Measurements from ENCODE around the gene ZFYVE16.
"Not testable (repeated sequence)": the region's sequence is repeated elsewhere in the genome, so short reads cannot be mapped to it uniquely, and the experiment has no call there.

ZFYVE16 gene

GRCh38 chr5:80411589-80412219, 3.8 kb downstream of the ZFYVE16 start:
- DNase-seq: no peak

GRCh38 chr5:80414113-80414512, 6.2 kb downstream of the ZFYVE16 start:
- DNase-seq: no peak

- DNase-seq: no peak
These were observed 10.1 kb downstream of the ZFYVE16 start for GRCh38 chr5:80417973-80418372.

- not testable (repeated sequence) for DNase-seq
These were observed 16.5 kb downstream of the ZFYVE16 start for GRCh38 chr5:80424365-80424764.

- DNase-seq: no peak
These were observed 27.6 kb downstream of the ZFYVE16 start for GRCh38 chr5:80435476-80435875.

GRCh38 chr5:80437326-80437725, 29.5 kb downstream of the ZFYVE16 start:
- no peak for DNase-seq

- DNase-seq: no peak
These were observed 30.9 kb downstream of the ZFYVE16 start for GRCh38 chr5:80438739-80439138.

GRCh38 chr5:80439213-80439612, 31.3 kb downstream of the ZFYVE16 start:
- DNase-seq: no peak

- no peak for DNase-seq
These were observed 34.9 kb downstream of the ZFYVE16 start for GRCh38 chr5:80442742-80443141.

- no peak for DNase-seq
These were observed 45.5 kb downstream of the ZFYVE16 start for GRCh38 chr5:80453366-80453765.

- DNase-seq: no peak
These were observed 55.4 kb downstream of the ZFYVE16 start for GRCh38 chr5:80463269-80463668.

- no peak for DNase-seq
These were observed 59.0 kb downstream of the ZFYVE16 start for GRCh38 chr5:80466669-80467485.

- no peak for DNase-seq
These were observed 60.3 kb downstream of the ZFYVE16 start for GRCh38 chr5:80468131-80468530.

GRCh38 chr5:80470631-80471030, 62.8 kb downstream of the ZFYVE16 start:
- DNase-seq: not testable (repeated sequence)

- DNase-seq: no peak
These were observed 67.1 kb downstream of the ZFYVE16 start for GRCh38 chr5:80474929-80475328.

GRCh38 chr5:80479713-80480112, 71.8 kb downstream of the ZFYVE16 start:
- no peak for DNase-seq

GRCh38 chr5:80480354-80480753, 72.5 kb downstream of the ZFYVE16 start:
- DNase-seq: no peak

GRCh38 chr5:80481019-80481893, 73.4 kb downstream of the ZFYVE16 start:
- peak; percentile 21 to 22 for DNase-seq

GRCh38 chr5:80482578-80482977, 74.7 kb downstream of the ZFYVE16 start:
- DNase-seq: no peak

GRCh38 chr5:80483636-80484232, 75.9 kb downstream of the ZFYVE16 start:
- no peak for DNase-seq

GRCh38 chr5:80487444-80487828, 79.6 kb downstream of the ZFYVE16 start:
- no peak for DNase-seq

GRCh38 chr5:80487829-80488721, 80.2 kb downstream of the ZFYVE16 start, which contains the start of gene FAM151B:
Gene FAM151B, plus strand, starts transcription at chr5:80488100. Its CDS starts 24 bp downstream, at chr5:80488124.
- peak; percentile 75 to 85 for DNase-seq

Data from stimulated activated CD4-positive, alpha-beta T cell treated with anti-CD3 and anti-CD28 coated beads, Interleukin-2, amount 100 ng/mL, for 24 hours (primary cell).